Left ventricle myocardium inferior (tissue), 1 donor: ENCODE measurements around the gene SS18L1. TPM values are rescaled to one million over a fixed set of nuclear protein-coding genes. Genes with fewer than 3 reads are reported as not detected.
A peak's percentile ranks its signal among the peaks of the same experiment; 100 is the strongest.

Experiments
- DNase-seq: peaks from one replicate; pipeline ENCODE4 v3.0.0-alpha.2; 2020
- H3K27ac ChIP-seq: fragments of 200-600 bp; replicated peaks from 2 replicates; pipeline ENCODE4 v1.8.0; 2021
- H3K27me3 ChIP-seq: fragments of 200-600 bp; 2 replicates; pipeline ENCODE4 v1.8.0; 2021; ENCODE audit warnings: low read depth
- H3K36me3 ChIP-seq: fragments of 200-600 bp; 2 replicates; pipeline ENCODE4 v1.8.0; 2021
- H3K4me1 ChIP-seq: fragments of 200-600 bp; 2 replicates; pipeline ENCODE4 v1.8.0; 2021
- H3K4me3 ChIP-seq: fragments of 200-600 bp; 2 replicates; pipeline ENCODE4 v1.8.0; 2021; ENCODE audit warnings: mild to moderate bottlenecking, moderate library complexity
- H3K9me3 ChIP-seq: fragments of 200-600 bp; replicated peaks from 2 replicates; pipeline ENCODE4 v1.8.0; 2021
- intact Hi-C: fragments of 100-400 bp; cut with micrococcal nuclease; formaldehyde crosslinking; loops from one replicate; pipeline ENCODE4 v1.11.0; 2022
- total RNA-seq: library from RNA; stranded (reverse); fragmentation: NEBNext Ultra II Directional; extraction: Animal tissue kit (Norgen Biotek cat#: 25700); gene quantifications from one replicate; pipeline ENCODE4 v1.2.1, GENCODE V29; 2021
- TF ChIP-seq, protein P1 (sequence below): fragments of 200-600 bp; IDR thresholded peaks from 2 replicates; pipeline ENCODE4 v1.8.0; 2021; ENCODE audit warnings: antibody characterized with exemption, mild to moderate bottlenecking, borderline replicate concordance
- donor health status: DM: no; HTN: yes; CAD: no; lungs with severe emphysema.

SS18L1 gene
- total RNA-seq, 1 donor from 2014 or later = 9.0 TPM

DNA sequence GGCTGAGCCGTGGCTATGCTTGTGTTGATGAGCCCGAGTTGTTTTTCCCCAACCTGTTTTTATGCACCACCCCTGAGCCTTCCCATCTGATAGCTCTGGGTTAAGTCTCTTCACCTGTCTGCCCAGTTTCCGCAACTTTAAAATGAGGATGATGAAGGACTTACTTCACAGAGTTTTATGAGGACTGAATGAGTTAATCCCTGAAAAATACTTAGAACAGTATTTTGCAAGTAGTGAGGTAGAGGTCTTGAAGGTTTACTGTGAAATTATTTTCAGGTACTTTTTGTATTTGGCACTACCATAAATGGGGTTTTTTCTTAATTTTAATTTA is 42.5 kb downstream of the SS18L1 start:
- TF ChIP-seq, protein P1, sequence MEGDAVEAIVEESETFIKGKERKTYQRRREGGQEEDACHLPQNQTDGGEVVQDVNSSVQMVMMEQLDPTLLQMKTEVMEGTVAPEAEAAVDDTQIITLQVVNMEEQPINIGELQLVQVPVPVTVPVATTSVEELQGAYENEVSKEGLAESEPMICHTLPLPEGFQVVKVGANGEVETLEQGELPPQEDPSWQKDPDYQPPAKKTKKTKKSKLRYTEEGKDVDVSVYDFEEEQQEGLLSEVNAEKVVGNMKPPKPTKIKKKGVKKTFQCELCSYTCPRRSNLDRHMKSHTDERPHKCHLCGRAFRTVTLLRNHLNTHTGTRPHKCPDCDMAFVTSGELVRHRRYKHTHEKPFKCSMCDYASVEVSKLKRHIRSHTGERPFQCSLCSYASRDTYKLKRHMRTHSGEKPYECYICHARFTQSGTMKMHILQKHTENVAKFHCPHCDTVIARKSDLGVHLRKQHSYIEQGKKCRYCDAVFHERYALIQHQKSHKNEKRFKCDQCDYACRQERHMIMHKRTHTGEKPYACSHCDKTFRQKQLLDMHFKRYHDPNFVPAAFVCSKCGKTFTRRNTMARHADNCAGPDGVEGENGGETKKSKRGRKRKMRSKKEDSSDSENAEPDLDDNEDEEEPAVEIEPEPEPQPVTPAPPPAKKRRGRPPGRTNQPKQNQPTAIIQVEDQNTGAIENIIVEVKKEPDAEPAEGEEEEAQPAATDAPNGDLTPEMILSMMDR = no peak
- Histone ChIP-seq H3K4me1 (peaks cover 55% of the 10 kb centered on the region), H3K36me3 (peaks cover 23% of the 10 kb centered on the region), H3K27me3 (no peaks in the 10 kb centered on the region), H3K27ac (no peak overlapping the region), H3K4me3 (no peak overlapping the region), H3K9me3 (no peaks in the 10 kb centered on the region)
- intact Hi-C loops = no loop called here
- DNase-seq = no peak

DNA sequence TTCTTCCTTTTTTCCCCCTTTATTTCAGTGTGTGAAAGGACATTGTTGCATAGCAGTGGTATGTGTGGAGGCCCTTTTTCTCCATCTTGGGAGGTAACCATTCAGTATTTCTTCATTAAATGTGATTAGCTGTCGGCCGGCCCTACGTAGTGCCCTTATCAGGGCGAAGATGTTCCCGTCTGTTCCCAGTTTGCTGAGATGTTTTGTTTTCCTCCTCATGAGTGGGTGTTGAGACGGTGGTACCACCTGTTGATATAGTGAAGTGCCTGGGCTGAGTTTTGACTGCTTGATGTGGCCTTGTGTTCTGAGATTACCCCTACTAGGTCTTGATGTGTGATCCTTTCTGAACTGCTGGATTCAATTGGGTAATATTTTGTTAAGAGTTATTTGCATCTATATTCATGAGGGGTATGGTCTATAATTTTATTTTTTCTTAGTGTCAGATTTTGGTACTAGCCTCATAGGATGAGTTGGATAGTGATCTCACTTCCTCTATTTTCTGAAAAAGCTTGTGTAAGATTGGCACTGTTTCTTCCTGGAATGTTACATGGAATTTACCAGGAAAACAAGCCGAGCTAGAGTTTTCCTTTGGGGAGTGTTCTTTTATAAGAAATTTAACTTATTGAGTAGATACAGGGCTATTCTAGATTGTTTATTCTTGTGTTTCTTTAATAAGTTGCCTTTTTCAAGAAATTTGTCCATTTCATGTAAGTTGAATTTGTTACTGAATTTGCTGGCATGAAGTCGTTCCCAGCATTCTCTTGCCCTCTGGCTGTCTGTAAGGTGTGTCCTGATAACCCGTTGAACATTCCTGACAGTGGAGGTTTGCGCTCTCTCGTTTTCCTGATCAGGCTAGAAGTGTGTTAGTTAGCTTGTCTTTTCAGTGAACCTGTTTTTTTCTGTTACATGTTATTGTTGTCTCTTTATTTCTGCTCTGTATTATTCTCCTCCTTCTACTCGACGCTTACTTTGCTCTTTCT is 43.6 kb downstream of the SS18L1 start:
- H3K4me3 ChIP-seq = no peak overlapping the region
- TF ChIP-seq, protein P1 = no peak
- no peaks in the 10 kb centered on the region for H3K9me3 ChIP-seq
- no peaks in the 10 kb centered on the region for H3K27me3 ChIP-seq
- peaks cover 19% of the 10 kb centered on the region for H3K36me3 ChIP-seq
- H3K27ac ChIP-seq = peak overlapping the region; percentile 67
- DNase-seq = no peak
- intact Hi-C loops = no loop called here
- peaks cover 59% of the 10 kb centered on the region for H3K4me1 ChIP-seq

DNA sequence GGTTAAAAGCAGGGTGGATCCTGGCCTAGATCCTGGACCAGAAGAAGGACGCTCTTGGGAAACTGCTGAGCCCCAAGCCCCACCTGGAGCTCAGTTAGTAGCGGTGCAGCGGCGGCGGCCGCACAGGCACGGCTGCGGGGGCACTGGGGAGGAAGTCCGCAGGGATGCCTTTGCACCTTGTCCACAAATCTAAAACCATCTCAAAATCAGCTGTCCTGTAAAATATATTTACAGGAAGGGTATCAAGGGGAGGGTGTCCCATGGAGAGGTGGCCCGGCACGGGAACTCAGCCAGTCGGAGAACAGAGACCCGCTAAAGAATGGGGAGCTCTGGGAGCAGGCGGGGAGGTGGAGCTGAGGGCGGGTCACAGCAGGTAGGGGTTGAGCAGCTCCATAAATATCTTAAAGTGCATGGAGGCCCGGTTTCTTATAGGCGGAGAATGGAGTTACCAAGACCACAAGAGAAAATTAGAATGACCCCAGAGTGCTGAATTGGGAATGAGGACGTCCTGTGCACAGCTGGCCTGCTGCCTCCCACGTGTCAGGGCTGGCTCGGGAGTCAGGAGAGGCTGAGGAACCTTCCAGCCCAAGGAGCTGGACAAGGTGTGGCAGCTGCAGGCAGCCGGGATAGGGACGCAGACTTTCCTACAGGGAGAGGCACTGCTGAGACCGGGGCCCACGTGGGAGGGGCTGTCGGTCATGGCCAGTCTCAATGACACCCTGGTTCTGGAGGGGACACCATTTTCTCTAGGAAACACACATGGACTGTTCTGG is 47.3 kb downstream of the SS18L1 start:
- no peak overlapping the region for H3K4me3 ChIP-seq
- peaks cover 42% of the 10 kb centered on the region for H3K36me3 ChIP-seq
- H3K27me3 ChIP-seq = no peaks in the 10 kb centered on the region
- H3K4me1 ChIP-seq = peaks cover 45% of the 10 kb centered on the region
- intact Hi-C loops = no loop called here
- H3K27ac ChIP-seq = no peak overlapping the region
- H3K9me3 ChIP-seq = no peaks in the 10 kb centered on the region
- TF ChIP-seq, protein P1 = no peak
- DNase-seq = no peak

DNA sequence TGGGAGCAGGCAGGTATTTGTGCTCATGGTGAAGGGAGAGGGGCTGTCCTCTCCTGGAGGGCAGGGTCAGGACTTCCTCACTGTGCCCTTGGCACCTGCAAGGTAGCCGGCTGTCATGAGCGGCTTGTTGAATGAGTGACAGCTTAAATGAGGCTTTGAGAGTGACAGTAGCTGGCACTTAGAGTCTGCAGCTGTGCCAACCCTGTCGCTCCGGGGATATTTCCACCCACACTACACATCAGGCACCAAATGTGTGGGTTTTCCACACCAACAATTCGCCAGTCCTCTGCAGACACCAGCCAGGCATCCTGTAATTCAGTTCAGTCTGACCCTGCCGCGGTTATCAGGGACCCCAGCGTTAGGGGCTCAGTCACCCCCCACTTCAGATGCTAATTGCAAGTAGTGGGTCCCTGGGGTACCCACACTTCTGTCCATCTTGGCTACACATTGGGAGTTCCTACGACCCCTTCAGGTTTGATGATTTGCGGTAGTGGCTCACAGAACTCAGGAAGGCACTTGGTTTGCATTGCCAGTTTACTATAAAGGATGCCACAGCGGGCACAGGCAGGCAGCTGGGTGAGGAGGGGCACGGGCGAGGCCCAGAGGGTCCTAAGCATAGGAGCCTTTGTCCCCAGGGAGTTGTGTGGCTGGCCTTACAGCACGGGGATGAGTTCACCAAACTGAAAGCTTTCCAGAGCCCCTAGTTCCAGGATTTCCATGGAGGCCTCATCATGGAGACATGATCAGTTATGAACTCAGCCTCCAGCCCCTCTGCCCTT is 48.4 kb downstream of the SS18L1 start:
- intact Hi-C loops = no loop called here
- no peaks in the 10 kb centered on the region for H3K27me3 ChIP-seq
- no peak overlapping the region for H3K4me3 ChIP-seq
- no peak for DNase-seq
- TF ChIP-seq, protein P1 = no peak
- H3K4me1 ChIP-seq = peaks cover 40% of the 10 kb centered on the region
- peaks cover 52% of the 10 kb centered on the region for H3K36me3 ChIP-seq
- no peaks in the 10 kb centered on the region for H3K9me3 ChIP-seq
- no peak overlapping the region for H3K27ac ChIP-seq

DNA sequence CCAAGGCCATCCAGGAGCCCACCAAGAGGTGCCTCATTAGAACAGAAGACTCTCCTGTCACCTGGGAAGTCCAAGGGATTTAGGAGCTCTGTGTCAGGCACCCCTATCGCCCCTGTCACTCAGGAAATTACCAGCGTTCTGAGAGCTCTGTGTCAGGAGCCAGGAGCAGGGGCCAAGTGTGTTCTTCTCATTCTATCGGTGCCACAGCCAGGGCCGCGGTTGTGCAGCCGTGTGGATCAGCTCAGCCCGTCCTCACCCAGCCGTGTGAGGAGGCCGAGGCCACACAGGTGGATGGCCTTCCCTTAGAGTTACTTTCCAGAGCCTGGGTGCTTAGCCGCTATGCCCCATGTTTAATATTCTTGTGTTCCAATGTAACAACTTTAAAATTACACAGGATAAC is 49.1 kb downstream of the SS18L1 start:
- no peak for DNase-seq
- Histone ChIP-seq H3K36me3 (peaks cover 58% of the 10 kb centered on the region), H3K9me3 (no peaks in the 10 kb centered on the region), H3K4me3 (no peak overlapping the region), H3K27ac (no peak overlapping the region), H3K4me1 (peaks cover 34% of the 10 kb centered on the region), H3K27me3 (no peaks in the 10 kb centered on the region)
- intact Hi-C loops = no loop called here
- TF ChIP-seq, protein P1 = no peak
